Measurements from ENCODE around the gene SLC49A4.

The SLC49A4 gene

DNA sequence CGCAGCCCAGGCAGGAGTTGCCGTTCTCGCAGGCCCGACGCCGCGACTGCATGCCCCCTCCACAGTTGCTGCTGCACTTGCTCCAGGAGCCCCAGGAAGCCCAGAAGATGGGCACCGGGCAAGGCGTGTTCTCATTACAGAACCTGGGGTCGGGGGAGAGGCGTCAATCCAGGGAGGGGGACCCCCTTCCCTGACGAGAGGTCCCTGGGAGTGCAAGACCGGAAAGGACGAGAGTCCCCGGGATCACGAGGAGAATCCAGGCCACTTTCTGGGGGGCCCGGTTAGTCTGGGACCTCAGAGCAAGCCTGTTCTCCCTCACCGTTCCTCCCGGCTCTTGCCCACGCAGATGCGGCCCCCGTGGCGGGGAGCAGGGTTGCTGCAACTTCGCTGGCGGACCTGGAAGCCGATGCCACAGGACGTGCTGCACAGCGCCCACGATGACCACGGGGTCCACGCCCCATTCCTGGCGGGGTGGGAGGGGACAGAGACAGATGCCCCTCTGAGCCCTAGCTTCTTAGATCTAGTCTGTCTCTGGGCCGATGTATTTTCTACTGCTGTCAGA is 118.8 kb downstream of the SLC49A4 start:
- Histone ChIP-seq H3K4me3 (ENCODE audit: low read depth in 1 of 5, low read length in 5 of 5) (no peak overlapping the region), H3K4me1 (ENCODE audit: control insufficient read depth in 5 of 5, insufficient read depth in 5 of 5, low read length in 5 of 5) (peaks cover 0 to 2% (median 0%) of the 10 kb centered on the region in 5 donors), H3K9ac (ENCODE audit: low read length in 5 of 5) (no peak overlapping the region), H3K36me3 (ENCODE audit: control insufficient read depth in 5 of 5, insufficient read depth in 5 of 5, low read length in 5 of 5) (no peaks in the 10 kb centered on the region), H3K27ac (ENCODE audit: low read depth, low read length) (no peak overlapping the region), H3K9me3 (ENCODE audit: control insufficient read depth in 5 of 5, low read length in 5 of 5) (no peaks in the 10 kb centered on the region), H3K27me3 (ENCODE audit: control insufficient read depth in 5 of 5, insufficient read depth in 4 of 5, low read length in 5 of 5) (peaks cover 0 to 20% (median 17%) of the 10 kb centered on the region in 5 donors)

DNA sequence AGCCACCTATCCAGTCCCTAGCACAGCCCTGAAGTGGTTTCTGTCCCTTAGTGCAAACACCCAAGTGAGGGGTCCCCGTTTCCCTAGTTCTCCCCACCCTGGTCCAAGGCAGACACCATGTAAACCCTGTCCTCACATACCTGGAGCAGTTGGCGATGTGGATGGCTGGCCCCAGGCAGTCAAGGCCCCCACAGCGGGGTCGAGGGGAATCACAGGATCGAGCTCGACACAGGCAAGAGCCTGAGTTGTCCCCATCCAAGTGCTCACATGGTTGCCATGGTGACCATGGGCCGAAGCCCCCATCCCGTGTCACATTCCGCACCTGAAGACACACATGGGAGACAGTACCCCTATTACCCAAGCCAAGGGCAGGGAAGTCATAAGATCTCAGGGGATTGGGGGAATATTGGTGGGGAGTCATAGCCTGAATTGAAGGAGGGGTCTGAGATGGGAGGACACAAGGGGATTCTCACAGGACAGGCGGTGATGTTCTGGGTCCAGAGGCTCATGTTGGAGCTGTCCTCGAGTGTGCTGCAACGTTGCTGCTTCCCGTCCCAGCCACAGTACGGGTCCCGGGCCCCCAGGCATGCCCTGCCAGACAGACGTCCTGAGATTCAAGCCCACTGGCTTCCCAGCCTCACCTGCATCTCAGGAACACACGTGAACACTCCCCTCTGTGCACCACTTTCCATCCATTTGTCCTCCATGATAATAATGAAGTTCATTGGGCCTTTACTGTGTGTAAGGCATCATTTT is 120.6 kb downstream of the SLC49A4 start:
- Histone ChIP-seq H3K36me3 (ENCODE audit: control insufficient read depth in 5 of 5, insufficient read depth in 5 of 5, low read length in 5 of 5) (no peaks in the 10 kb centered on the region), H3K27me3 (ENCODE audit: control insufficient read depth in 5 of 5, insufficient read depth in 4 of 5, low read length in 5 of 5) (peaks cover 0 to 20% (median 17%) of the 10 kb centered on the region in 5 donors), H3K4me1 (ENCODE audit: control insufficient read depth in 5 of 5, insufficient read depth in 5 of 5, low read length in 5 of 5) (peaks cover 0 to 2% (median 0%) of the 10 kb centered on the region in 5 donors), H3K9ac (ENCODE audit: low read length in 5 of 5) (no peak overlapping the region), H3K27ac (ENCODE audit: low read depth, low read length) (no peak overlapping the region), H3K9me3 (ENCODE audit: control insufficient read depth in 5 of 5, low read length in 5 of 5) (no peaks in the 10 kb centered on the region), H3K4me3 (ENCODE audit: low read depth in 1 of 5, low read length in 5 of 5) (no peak overlapping the region)

GRCh38 chr3:122916084-122916483 is 121.2 kb downstream of the SLC49A4 start:
- H3K27ac ChIP-seq (ENCODE audit: low read depth, low read length), result no peak overlapping the region
- no peaks in the 10 kb centered on the region for H3K9me3 ChIP-seq (ENCODE audit: control insufficient read depth in 5 of 5, low read length in 5 of 5)
- no peak overlapping the region for H3K9ac ChIP-seq (ENCODE audit: low read length in 5 of 5)
- no peak overlapping the region for H3K4me3 ChIP-seq (ENCODE audit: low read depth in 1 of 5, low read length in 5 of 5)
- peaks cover 0 to 21% (median 18%) of the 10 kb centered on the region in 5 donors for H3K27me3 ChIP-seq (ENCODE audit: control insufficient read depth in 5 of 5, insufficient read depth in 4 of 5, low read length in 5 of 5)
- H3K36me3 ChIP-seq (ENCODE audit: control insufficient read depth in 5 of 5, insufficient read depth in 5 of 5, low read length in 5 of 5), result no peaks in the 10 kb centered on the region
- H3K4me1 ChIP-seq (ENCODE audit: control insufficient read depth in 5 of 5, insufficient read depth in 5 of 5, low read length in 5 of 5), result peaks cover 0 to 2% (median 0%) of the 10 kb centered on the region in 5 donors

GRCh38 chr3:122916580-122916979 is 121.7 kb downstream of the SLC49A4 start:
- H3K27me3 ChIP-seq (ENCODE audit: control insufficient read depth in 5 of 5, insufficient read depth in 4 of 5, low read length in 5 of 5), result peaks cover 0 to 24% (median 18%) of the 10 kb centered on the region in 5 donors
- no peaks in the 10 kb centered on the region for H3K36me3 ChIP-seq (ENCODE audit: control insufficient read depth in 5 of 5, insufficient read depth in 5 of 5, low read length in 5 of 5)

DNA sequence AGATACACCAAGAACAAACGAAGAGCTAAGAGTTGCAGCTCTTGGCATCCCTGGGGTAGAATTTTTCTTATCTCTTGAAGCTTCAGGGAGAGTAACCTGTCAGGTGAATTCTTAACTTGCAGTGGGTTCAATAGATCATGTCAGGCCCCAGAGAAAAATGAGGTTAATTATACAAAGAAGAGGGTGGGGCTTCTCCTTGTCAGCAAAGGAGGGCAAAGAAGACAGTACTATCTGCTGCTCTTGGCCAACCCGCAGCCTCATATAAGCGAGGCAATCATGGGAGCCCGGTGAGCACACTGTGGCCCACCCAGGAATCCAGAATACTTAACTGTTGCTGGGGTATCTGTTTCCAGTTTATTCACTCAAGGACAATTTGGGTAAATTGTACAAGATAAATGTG is 122.5 kb downstream of the SLC49A4 start:
- Histone ChIP-seq H3K9ac (ENCODE audit: low read length in 5 of 5) (no peak overlapping the region), H3K4me1 (ENCODE audit: control insufficient read depth in 5 of 5, insufficient read depth in 5 of 5, low read length in 5 of 5) (peaks cover 0 to 6% (median 0%) of the 10 kb centered on the region in 5 donors), H3K27ac (ENCODE audit: low read depth, low read length) (no peak overlapping the region), H3K36me3 (ENCODE audit: control insufficient read depth in 5 of 5, insufficient read depth in 5 of 5, low read length in 5 of 5) (no peaks in the 10 kb centered on the region), H3K27me3 (ENCODE audit: control insufficient read depth in 5 of 5, insufficient read depth in 4 of 5, low read length in 5 of 5) (peaks cover 1 to 24% (median 17%) of the 10 kb centered on the region in 5 donors), H3K9me3 (ENCODE audit: control insufficient read depth in 5 of 5, low read length in 5 of 5) (no peaks in the 10 kb centered on the region), H3K4me3 (ENCODE audit: low read depth in 1 of 5, low read length in 5 of 5) (no peak overlapping the region)

More at GRCh38 chr3:122916580-122916979, 121.7 kb downstream of the SLC49A4 start:
- Histone ChIP-seq H3K9me3 (ENCODE audit: control insufficient read depth in 5 of 5, low read length in 5 of 5) (no peaks in the 10 kb centered on the region), H3K9ac (ENCODE audit: low read length in 5 of 5) (no peak overlapping the region), H3K27ac (ENCODE audit: low read depth, low read length) (no peak overlapping the region), H3K4me3 (ENCODE audit: low read depth in 1 of 5, low read length in 5 of 5) (no peak overlapping the region), H3K4me1 (ENCODE audit: control insufficient read depth in 5 of 5, insufficient read depth in 5 of 5, low read length in 5 of 5) (peaks cover 0 to 2% (median 0%) of the 10 kb centered on the region in 5 donors)

DNA sequence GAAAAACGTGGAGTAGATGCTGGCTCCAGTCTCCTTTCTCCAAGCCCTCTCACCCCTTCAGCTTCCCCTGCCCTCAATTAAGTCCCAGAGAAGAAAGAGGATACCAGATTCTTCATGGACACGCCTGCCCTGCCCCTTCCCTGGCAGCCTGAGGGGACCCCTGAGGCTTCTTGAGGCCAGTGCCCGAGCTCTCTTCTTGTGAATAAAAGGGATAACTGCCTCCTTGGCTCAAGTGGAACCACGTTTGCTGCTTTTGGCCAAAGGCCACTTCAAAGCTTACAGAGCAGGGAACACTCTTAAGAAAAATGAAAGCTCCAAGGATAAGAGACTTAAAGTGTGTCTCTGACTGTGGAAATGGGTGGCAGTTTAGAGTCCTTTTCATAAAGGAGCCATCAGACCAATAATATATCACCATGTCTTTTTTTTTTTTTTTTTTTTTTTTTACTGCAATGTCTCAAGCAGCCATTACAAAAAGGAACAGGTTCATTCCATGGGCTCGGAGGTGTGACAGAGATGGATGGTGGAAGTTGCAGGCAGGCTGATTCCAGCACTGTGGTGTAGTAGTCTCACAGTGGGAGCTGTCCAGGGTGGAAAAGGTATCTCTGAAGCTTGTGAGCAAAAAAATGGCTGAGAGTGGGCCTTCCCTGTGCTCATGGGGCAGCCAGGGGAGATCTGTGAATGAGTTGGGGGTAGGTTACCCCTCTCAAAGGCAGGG is 123.9 kb downstream of the SLC49A4 start:
- Histone ChIP-seq H3K4me3 (ENCODE audit: low read depth in 1 of 5, low read length in 5 of 5) (no peak overlapping the region), H3K27me3 (ENCODE audit: control insufficient read depth in 5 of 5, insufficient read depth in 4 of 5, low read length in 5 of 5) (peaks cover 4 to 29% (median 21%) of the 10 kb centered on the region in 5 donors), H3K36me3 (ENCODE audit: control insufficient read depth in 5 of 5, insufficient read depth in 5 of 5, low read length in 5 of 5) (no peaks in the 10 kb centered on the region), H3K9ac (ENCODE audit: low read length in 5 of 5) (no peak overlapping the region), H3K27ac (ENCODE audit: low read depth, low read length) (no peak overlapping the region), H3K4me1 (ENCODE audit: control insufficient read depth in 5 of 5, insufficient read depth in 5 of 5, low read length in 5 of 5) (peaks cover 0 to 6% (median 0%) of the 10 kb centered on the region in 5 donors), H3K9me3 (ENCODE audit: control insufficient read depth in 5 of 5, low read length in 5 of 5) (no peaks in the 10 kb centered on the region)

DNA sequence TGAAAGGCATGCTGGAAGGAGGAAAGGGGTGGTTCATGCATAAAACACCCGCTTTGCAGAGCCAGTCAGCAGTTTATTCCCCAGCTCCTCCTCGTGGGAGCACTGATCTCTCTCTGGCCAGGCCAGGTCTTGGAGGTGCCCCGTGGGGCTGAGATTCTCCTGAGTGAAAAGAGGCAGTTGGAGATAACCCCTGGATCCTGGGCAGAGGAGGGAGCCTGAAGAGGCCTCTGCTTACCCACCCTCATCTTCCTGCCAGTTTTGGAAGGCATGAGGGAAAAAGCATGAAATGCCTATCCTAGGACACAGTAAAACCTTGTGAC is 124.4 kb downstream of the SLC49A4 start:
- no peak overlapping the region for H3K9ac ChIP-seq (ENCODE audit: low read length in 5 of 5)
- H3K27ac ChIP-seq (ENCODE audit: low read depth, low read length), result no peak overlapping the region
- H3K36me3 ChIP-seq (ENCODE audit: control insufficient read depth in 5 of 5, insufficient read depth in 5 of 5, low read length in 5 of 5), result no peaks in the 10 kb centered on the region
- no peaks in the 10 kb centered on the region for H3K9me3 ChIP-seq (ENCODE audit: control insufficient read depth in 5 of 5, low read length in 5 of 5)
- no peak overlapping the region for H3K4me3 ChIP-seq (ENCODE audit: low read depth in 1 of 5, low read length in 5 of 5)
- H3K4me1 ChIP-seq (ENCODE audit: control insufficient read depth in 5 of 5, insufficient read depth in 5 of 5, low read length in 5 of 5), result peaks cover 0 to 6% (median 0%) of the 10 kb centered on the region in 5 donors
- peaks cover 4 to 29% (median 21%) of the 10 kb centered on the region in 5 donors for H3K27me3 ChIP-seq (ENCODE audit: control insufficient read depth in 5 of 5, insufficient read depth in 4 of 5, low read length in 5 of 5)

DNA sequence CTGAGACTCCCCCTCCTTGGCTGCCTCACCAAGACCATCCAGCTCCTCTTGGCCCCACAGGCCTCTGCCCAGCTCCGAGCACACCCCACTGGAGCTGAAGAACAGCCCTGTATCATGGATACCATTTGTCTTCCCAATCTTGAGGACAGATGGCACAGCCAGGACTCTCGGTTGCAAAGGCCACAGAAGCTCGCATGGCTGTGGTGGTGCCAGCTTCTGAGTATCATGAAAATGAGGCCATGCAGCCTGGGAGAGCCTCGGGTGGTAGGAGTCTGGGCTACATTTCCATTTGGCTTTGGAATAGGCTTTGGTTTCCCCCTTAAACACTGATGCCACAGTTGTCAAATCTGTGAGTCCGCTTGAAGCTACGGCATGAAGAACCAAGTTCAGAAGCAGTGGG is 126.1 kb downstream of the SLC49A4 start:
- Histone ChIP-seq H3K9ac (ENCODE audit: low read length in 5 of 5) (no peak overlapping the region), H3K4me3 (ENCODE audit: low read depth in 1 of 5, low read length in 5 of 5) (no peak overlapping the region), H3K9me3 (ENCODE audit: control insufficient read depth in 5 of 5, low read length in 5 of 5) (no peaks in the 10 kb centered on the region), H3K27ac (ENCODE audit: low read depth, low read length) (no peak overlapping the region), H3K27me3 (ENCODE audit: control insufficient read depth in 5 of 5, insufficient read depth in 4 of 5, low read length in 5 of 5) (peaks cover 4 to 29% (median 21%) of the 10 kb centered on the region in 5 donors), H3K36me3 (ENCODE audit: control insufficient read depth in 5 of 5, insufficient read depth in 5 of 5, low read length in 5 of 5) (no peaks in the 10 kb centered on the region), H3K4me1 (ENCODE audit: control insufficient read depth in 5 of 5, insufficient read depth in 5 of 5, low read length in 5 of 5) (peaks cover 0 to 6% (median 0%) of the 10 kb centered on the region in 5 donors)

GRCh38 chr3:122921791-122922651 is 127.2 kb downstream of the SLC49A4 start:
- H3K9me3 ChIP-seq (ENCODE audit: control insufficient read depth in 5 of 5, low read length in 5 of 5), result no peaks in the 10 kb centered on the region
- peaks cover 4 to 29% (median 21%) of the 10 kb centered on the region in 5 donors for H3K27me3 ChIP-seq (ENCODE audit: control insufficient read depth in 5 of 5, insufficient read depth in 4 of 5, low read length in 5 of 5)
- no peak overlapping the region for H3K27ac ChIP-seq (ENCODE audit: low read depth, low read length)
- H3K4me3 ChIP-seq (ENCODE audit: low read depth in 1 of 5, low read length in 5 of 5), result peak overlapping the region in 1 of 5 donors; percentile 12
- H3K36me3 ChIP-seq (ENCODE audit: control insufficient read depth in 5 of 5, insufficient read depth in 5 of 5, low read length in 5 of 5), result no peaks in the 10 kb centered on the region
- H3K9ac ChIP-seq (ENCODE audit: low read length in 5 of 5), result no peak overlapping the region
- peaks cover 0 to 6% (median 0%) of the 10 kb centered on the region in 5 donors for H3K4me1 ChIP-seq (ENCODE audit: control insufficient read depth in 5 of 5, insufficient read depth in 5 of 5, low read length in 5 of 5)

Measured in subcutaneous abdominal adipose tissue (tissue), 5 donors.